NCI-H510A treated with DMSO at 0.1 percent for 48 hours (cell line): ENCODE results near the gene ZDHHC18.
"Not testable (repeated sequence)": the region's sequence is repeated elsewhere in the genome, so short reads cannot be mapped to it uniquely, and the experiment has no call there.

Source experiments
- DNase-seq: peaks from one replicate; lab custom pipeline; 2025; lab: John Stamatoyannopoulos, UW

Gene ZDHHC18

DNA sequence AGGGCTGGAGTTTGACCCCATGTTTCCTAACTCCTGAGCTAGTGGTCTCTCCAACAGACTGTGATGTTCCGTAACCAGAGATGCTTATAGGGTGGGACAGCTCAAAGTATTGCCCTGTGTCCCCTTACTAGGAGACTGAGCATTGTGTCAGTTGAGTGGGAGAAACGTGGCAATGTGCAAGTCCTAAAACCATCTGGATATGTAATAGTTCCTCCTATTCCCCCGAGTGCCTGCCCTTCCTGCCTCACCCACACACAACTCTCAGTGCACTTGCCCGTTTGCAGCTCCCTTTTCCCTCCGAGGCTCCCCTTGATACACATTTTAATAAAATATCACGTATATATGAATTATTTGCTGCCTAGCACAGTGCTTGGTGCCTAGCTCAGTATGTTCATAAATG is 35.3 kb upstream of the ZDHHC18 start:
- DNase-seq, result no peak

DNA sequence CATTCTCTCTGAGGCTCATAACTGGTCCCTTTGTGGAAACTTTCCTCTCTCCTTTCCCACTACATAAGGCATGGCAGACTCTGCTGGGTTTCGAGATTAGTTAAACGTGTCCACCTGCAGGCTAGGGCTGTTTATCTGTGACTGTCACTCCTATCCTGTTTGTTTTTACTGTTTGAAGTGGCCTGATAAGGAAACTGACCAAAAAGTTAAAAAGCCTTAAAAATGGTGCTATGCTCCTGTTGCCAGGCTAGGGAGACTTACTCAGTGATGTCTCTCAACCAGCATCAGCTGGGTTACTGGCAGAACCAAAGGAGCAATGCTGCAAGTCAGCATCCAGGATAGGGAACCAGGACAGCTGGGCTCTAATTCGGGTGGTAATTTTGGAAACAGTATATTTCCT is 34.9 kb upstream of the ZDHHC18 start:
- DNase-seq, result no peak

GRCh38 chr1:26792924-26793323 is 33.6 kb upstream of the ZDHHC18 start:
- no peak for DNase-seq

GRCh38 chr1:26794391-26794790 is 32.1 kb upstream of the ZDHHC18 start:
- DNase-seq, result no peak

DNA sequence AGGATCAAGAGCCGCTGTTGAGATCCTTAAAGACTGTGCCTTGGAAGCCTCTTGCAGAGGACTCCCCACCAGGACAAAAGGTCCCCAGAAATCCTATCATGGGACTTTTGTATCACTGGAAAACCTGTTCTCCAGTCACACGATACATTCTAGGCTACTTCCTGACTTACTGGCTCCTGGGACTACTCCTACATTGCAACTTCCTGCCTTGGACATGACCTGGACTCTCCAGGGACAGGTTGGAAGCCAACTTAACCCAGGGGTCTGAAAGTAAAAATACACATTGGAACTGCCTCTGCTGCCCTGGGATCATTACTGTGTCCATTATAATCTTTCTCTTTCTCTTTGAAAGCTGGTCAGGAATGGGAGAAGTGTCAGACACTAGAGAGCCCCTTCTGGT is 28.9 kb upstream of the ZDHHC18 start:
- no peak for DNase-seq

- DNase-seq, result no peak
Observed at GRCh38 chr1:26799479-26800142, 26.9 kb upstream of the ZDHHC18 start.

- not testable (repeated sequence) for DNase-seq
Observed at GRCh38 chr1:26803932-26804331, 22.6 kb upstream of the ZDHHC18 start.

DNA sequence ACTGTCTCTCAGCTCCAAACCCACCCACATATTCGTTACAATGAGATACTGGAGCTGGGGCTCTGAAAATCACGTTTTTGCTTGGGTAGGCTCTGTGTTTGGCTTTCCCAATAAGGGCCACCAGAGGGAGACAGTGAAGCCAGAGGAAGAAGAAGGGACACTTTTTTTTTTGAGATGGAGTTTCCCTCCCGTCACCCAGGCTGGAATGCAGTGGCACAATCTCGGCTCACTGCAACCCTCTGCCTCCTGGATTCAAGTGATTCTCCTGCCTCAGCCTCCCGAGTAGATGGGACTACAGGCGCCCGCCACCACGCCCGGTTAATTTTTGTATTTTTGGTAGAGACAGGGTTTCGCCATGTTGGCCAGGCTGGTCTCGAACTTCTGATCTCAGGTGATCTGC is 16.4 kb upstream of the ZDHHC18 start:
- peak; percentile 43 for DNase-seq

GRCh38 chr1:26811057-26811456 is 15.4 kb upstream of the ZDHHC18 start:
- no peak for DNase-seq

- DNase-seq, result no peak
Observed at GRCh38 chr1:26811708-26812107, 14.8 kb upstream of the ZDHHC18 start.

- DNase-seq, result no peak
Observed at GRCh38 chr1:26814377-26814776, 12.1 kb upstream of the ZDHHC18 start.

DNA sequence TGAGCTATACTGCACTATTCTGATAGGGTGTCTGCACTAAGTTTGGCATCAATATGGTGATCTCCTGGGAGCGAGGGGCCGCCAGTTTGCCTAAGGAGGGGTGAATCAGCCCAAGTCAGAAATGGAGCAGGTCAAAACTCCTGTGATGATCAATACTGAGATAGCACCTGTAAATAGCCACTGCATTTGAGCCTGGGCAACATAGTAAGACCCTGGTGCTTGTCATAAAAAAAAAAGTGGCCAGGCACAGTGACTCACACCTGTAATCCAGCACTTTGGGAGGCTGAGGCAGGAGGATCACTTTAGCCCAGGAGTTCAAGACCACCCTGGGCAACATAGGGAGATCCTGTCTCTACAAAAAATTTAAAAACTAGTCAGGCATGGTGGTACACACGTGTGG is 11.6 kb upstream of the ZDHHC18 start:
- DNase-seq, result no peak

DNA sequence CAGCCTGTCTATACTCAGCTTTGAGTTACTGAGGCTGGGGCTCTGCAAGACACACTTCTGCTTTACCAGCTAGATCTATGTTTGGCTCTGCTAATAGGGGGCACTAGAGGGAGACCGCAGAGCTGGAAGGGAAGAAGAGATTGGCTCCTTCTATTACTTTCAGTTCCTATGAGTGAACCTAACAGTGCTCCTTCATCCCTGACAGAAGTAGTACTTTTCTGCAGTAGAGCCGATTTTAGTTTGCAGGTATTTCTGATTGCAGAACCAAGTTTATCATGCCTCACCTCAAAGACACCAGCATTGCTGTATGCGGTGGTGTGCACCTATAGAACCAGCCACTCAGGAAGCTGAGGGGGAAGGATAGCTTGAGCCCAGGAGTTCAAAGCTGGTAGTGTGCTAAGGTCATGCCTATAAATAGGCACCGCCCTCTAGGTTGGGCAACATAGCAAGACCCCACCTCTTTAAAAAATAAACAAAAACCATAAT is 5.7 kb upstream of the ZDHHC18 start:
- DNase-seq, result no peak

GRCh38 chr1:26822737-26823395 is 3.6 kb upstream of the ZDHHC18 start:
- DNase-seq, result no peak

GRCh38 chr1:26824731-26825130 is 1.8 kb upstream of the ZDHHC18 start:
- no peak for DNase-seq

- DNase-seq, result no peak
Observed at GRCh38 chr1:26827106-26827604, 667 bp downstream of the ZDHHC18 start.

- DNase-seq, result no peak
Observed at GRCh38 chr1:26827663-26828062, 1.2 kb downstream of the ZDHHC18 start.

DNA sequence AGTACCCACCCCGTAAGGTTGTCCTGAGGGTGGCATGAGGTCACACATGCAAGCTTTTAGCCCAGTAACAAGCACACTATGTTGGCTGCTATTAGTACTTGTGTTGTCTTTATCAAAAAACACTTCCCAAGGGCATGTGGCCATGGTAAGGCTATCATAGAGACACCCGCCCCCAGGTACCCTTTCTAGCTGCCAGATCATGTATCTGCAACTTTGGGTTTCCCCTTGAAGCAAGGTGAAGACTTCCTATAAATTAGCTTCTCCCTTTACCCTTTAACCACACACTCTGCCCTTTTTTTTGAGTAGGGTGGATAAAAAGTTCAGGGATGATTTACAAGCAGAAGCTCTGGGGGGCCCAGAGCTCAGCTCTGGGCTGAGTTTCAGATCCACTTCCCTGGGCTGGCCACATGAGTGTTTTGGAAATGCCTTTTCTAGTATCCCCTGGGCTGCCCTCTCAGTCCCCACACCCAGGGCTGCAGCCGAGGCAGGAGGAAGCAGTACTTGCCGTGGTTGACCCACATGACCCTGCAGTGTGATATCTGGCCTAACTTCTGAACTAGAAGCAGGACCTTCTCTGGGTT is 2.0 kb downstream of the ZDHHC18 start:
- no peak for DNase-seq

DNA sequence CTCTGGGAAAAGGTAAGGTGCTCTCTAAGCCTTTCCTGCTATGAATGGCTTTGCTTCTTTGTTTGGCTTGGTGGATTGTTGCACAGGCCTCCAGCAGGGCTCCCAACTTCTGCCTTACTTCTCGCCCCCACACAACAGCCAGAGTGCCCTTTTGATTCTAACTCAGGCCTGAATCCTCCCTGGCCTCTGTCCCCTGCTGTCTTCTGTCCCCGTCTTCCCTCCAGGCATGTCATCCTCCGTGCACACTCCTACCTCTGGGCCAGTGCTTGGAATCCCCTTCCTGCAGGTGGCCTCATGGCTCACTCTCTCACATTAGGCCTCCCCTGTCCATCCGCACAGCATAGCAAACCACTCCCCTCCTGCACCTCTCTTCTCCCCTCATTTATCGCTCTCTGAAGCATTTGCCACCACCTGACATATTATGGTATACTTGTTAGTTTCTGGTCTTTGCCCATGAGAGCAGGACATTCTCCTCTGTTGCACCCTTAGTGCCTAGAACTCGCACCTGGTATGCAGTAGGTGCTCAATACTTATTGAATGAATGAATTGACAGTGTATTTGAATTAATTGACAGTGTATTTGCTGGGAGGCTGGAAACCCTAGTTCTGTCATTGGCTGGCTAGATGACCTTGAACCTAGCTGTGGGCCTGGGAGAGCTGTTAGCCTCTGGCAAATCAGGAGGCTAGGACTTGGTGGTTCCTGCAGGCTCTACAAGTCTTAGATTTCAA is 2.9 kb downstream of the ZDHHC18 start:
- DNase-seq, result no peak

GRCh38 chr1:26831059-26831458 is 4.6 kb downstream of the ZDHHC18 start:
- DNase-seq, result no peak

DNA sequence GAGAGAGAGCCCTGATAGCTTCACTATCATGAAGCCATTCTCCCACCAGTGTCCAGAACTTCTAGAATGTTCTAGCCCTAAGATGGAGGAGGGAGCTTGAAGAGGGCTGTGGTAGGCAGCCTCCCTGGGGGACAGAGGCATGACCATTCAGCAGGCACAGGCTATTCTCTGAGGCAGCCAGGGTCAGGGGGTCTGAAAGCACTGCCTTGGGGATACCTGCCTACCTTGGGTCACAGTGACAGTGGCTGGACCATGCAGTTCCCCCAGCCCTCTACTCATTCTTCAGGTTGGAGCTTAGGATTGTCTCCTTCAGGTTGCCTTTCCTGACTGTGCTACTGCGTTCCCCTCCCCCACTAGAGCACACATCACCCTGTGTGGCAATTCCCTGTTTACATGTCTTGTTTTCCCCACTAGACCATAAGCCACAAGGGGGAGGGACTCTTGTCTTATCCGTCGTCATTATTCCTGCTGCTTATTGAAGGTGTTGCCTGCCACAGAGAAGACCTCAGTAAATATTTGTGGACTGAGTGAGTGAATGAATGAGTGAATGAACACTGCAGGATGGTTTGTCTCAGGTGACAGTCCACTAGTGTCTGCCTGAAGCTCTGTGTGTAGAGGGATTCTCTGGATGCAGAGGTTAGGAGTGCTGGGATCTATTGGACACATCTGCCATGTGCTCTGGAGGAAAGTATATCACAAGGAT is 5.2 kb downstream of the ZDHHC18 start:
- DNase-seq, result peak; percentile 19
